Right lobe of liver (tissue), 6 donors: ENCODE results near the gene GRM8. TPM values are rescaled to one million over a fixed set of nuclear protein-coding genes. Genes with fewer than 3 reads are reported as not detected.

ENCODE experiments used
- ATAC-seq, 4 donors: fragments of 200-7000 bp; cut with Tn5 transposase; one replicate each; pipeline ENCODE4 v1.9.1; 2020; ENCODE audit warnings: mild to moderate bottlenecking in 4 of 4, moderate library complexity in 4 of 4
- DNase-seq, 3 donors: peaks; one replicate each; pipeline ENCODE4 v3.0.0-alpha.2; 2020
- H3K27ac ChIP-seq, 3 donors: fragments of 200-600 bp; one replicate each; pipeline ENCODE4 v1.8.0; 2022
- H3K27me3 ChIP-seq, 2 donors: fragments of 200-600 bp; one replicate each; pipeline ENCODE4 v1.8.0; 2022
- H3K36me3 ChIP-seq, 4 donors: fragments of 200-600 bp; sonication (generic) in 1 of 4; one replicate each; pipeline versions ENCODE4 v1.5.1 to v1.8.0; 2017 to 2022; ENCODE audit warnings: control low read depth in 1 of 4
- H3K4me1 ChIP-seq, 4 donors: fragments of 200-600 bp; sonication (generic) in 1 of 4; one replicate each; pipeline versions ENCODE4 v1.5.1 to v1.8.0; 2017 to 2022; ENCODE audit warnings: control low read depth in 1 of 4
- H3K4me3 ChIP-seq, 3 donors: fragments of 200-600 bp; one replicate each; pipeline ENCODE4 v1.8.0; 2022
- H3K9me3 ChIP-seq, 4 donors: fragments of 200-600 bp; sonication (generic) in 1 of 4; one replicate each; pipeline versions ENCODE4 v1.5.1 to v1.8.0; 2017 to 2022; ENCODE audit warnings: control low read depth in 1 of 4
- POLR2A ChIP-seq: fragments of 450-650 bp; IDR thresholded peaks from one replicate; pipeline ENCODE4 v1.6.1; 2017; ENCODE audit warnings: antibody characterized with exemption, mild to moderate bottlenecking
- WGBS: methylation state at CpG from one replicate; pipeline ENCODE4 v1.1.6; 2018; ENCODE audit warnings: low coverage, low lambda C conversion rate; ENCODE audit not compliant: insufficient coverage; ENCODE audit errors: missing lambda C conversion rate; 5-methylcytosine and 5-hydroxymethylcytosine counted together
- intact Hi-C, 2 donors: fragments of 100-400 bp; cut with DNase I; formaldehyde crosslinking; loops; one replicate each; pipeline versions ENCODE4 v1.11.2 to v1.14.1; 2022
- total RNA-seq, 6 experiments: library from RNA; depleted of rRNA in 2 of 6; stranded (reverse); fragments of >200 nt in 2 of 6; fragmentation: NEBNext Ultra II Directional in 3 of 6; extraction: Animal tissue kit (Norgen Biotek cat#: 25700) in 3 of 6; gene quantifications; one replicate each; pipeline versions ENCODE4 v1.1.0 to v1.2.4, GENCODE V29; 2016 to 2023
- TF ChIP-seq, protein P1 (sequence below), 4 donors: fragments of 200-600 bp in 3 of 4; fragments of 450-650 bp in 1 of 4; IDR thresholded peaks; one replicate each; pipeline versions ENCODE4 v1.5.1 to v1.8.0; 2016 to 2022; ENCODE audit warnings: antibody characterized with exemption in 4 of 4, mild to moderate bottlenecking in 2 of 4
- donor health status: DM: no; HTN: yes; CAD: no.
- donor health status: DM: no; HTN: no; CAD: no.
- donor health status: DM: no; HTN: no; CAD: no.
- donor health status: DM: no; HTN: yes; CAD: no.
- donor health status: DM: no; HTN: yes; CAD: no.

Gene GRM8
- total RNA-seq, 6 experiments from 2014 or later = 0.12 to 8.4 (median 2.7) TPM

DNA sequence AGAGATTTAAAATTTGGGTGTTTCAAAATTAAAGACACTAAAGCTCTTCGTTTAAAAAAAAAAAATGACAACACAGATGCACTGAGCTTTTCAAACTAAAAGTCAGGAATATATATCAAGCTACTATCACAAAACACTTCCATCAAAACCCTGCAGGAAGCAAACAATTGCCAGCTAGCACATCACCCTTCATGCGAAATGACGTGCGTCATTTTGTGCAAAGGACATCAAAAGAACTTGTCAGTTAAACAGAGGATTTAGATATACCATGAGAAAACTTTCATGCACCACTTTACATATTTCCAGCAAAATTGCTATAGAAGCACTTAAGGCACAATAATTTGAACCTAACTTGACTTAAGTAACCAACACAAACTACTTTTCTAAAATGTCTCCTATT lies 264.7 kb downstream of the GRM8 start:
- intact Hi-C loops = no loop called here
- Histone ChIP-seq H3K27ac (no peak overlapping the region), H3K4me3 (no peak overlapping the region), H3K27me3 (no peaks in the 10 kb centered on the region), H3K4me1 (no peaks in the 10 kb centered on the region), H3K9me3 (peaks cover 0 to 3% (median 0%) of the 10 kb centered on the region in 4 donors), H3K36me3 (no peaks in the 10 kb centered on the region)
- TF ChIP-seq POLR2A = no peak
- TF ChIP-seq, protein P1, sequence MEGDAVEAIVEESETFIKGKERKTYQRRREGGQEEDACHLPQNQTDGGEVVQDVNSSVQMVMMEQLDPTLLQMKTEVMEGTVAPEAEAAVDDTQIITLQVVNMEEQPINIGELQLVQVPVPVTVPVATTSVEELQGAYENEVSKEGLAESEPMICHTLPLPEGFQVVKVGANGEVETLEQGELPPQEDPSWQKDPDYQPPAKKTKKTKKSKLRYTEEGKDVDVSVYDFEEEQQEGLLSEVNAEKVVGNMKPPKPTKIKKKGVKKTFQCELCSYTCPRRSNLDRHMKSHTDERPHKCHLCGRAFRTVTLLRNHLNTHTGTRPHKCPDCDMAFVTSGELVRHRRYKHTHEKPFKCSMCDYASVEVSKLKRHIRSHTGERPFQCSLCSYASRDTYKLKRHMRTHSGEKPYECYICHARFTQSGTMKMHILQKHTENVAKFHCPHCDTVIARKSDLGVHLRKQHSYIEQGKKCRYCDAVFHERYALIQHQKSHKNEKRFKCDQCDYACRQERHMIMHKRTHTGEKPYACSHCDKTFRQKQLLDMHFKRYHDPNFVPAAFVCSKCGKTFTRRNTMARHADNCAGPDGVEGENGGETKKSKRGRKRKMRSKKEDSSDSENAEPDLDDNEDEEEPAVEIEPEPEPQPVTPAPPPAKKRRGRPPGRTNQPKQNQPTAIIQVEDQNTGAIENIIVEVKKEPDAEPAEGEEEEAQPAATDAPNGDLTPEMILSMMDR (IDR thresholded peaks at IDR 0.05) = no peak
- ATAC-seq = no peak
- WGBS = 73% methylated on average over 4 of the region's 4 CpGs
- DNase-seq = no peak

DNA sequence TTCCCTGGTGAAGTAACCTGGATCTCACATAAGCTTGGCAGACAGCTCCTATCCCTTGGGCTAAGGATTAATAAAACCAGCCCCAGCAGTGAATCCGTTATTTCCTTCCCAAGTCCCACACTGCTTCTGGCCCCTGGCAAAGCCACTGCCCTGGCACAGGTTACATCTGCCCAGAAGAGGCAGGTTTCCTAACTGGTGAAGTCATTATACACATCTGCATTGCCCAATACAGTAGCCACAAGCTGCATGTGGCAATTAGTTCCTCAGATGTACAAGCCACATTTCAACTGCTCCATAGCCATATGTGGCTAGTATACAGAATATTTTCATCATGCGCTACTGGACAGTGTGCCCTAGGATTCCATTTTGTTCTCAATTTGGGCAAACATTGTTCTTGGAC lies 273.0 kb downstream of the GRM8 start:
- H3K27me3 ChIP-seq = no peaks in the 10 kb centered on the region
- TF ChIP-seq, protein P1 (IDR thresholded peaks at IDR 0.05) = no peak
- no peak for TF ChIP-seq POLR2A
- DNase-seq = peak; percentile 46 to 51 (median 48)
- no peaks in the 10 kb centered on the region for H3K9me3 ChIP-seq
- intact Hi-C loops = no loop called here
- peak in 3 of 4 donors; percentile 30 to 92 (median 55) for ATAC-seq
- H3K27ac ChIP-seq = no peak overlapping the region
- H3K4me3 ChIP-seq = no peak overlapping the region
- H3K4me1 ChIP-seq = no peaks in the 10 kb centered on the region
- 50% methylated on average over 2 of the region's 2 CpGs for whole genome bisulfite sequencing
- H3K36me3 ChIP-seq = no peaks in the 10 kb centered on the region

DNA sequence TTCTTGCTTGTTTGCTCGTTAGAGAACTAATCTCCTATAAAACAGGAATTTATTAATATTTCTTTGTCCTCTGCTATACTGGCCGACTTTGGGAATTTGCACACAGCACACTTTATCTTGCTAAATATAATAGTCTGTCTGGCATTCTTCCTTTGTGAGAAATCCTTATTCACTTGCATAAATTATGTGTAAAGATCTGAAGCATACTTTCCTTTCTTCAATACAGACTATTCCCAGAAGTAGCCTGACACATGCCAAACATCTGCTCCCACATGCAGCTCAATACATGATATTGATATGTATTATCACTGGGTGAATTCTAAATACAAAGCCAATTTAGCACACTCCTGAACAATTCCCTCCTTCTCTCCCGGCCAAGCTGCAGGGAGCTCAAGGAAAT lies 273.9 kb downstream of the GRM8 start:
- intact Hi-C loops = no loop called here
- H3K4me3 ChIP-seq = no peak overlapping the region
- no peak overlapping the region for H3K27ac ChIP-seq
- no peaks in the 10 kb centered on the region for H3K4me1 ChIP-seq
- DNase-seq (no peak), ATAC-seq (no peak)
- no peaks in the 10 kb centered on the region for H3K27me3 ChIP-seq
- 54% methylated on average over 3 of the region's 3 CpGs for WGBS
- TF ChIP-seq, protein P1 (IDR thresholded peaks at IDR 0.05) = no peak
- TF ChIP-seq POLR2A = no peak
- H3K9me3 ChIP-seq = no peaks in the 10 kb centered on the region
- H3K36me3 ChIP-seq = no peaks in the 10 kb centered on the region

DNA sequence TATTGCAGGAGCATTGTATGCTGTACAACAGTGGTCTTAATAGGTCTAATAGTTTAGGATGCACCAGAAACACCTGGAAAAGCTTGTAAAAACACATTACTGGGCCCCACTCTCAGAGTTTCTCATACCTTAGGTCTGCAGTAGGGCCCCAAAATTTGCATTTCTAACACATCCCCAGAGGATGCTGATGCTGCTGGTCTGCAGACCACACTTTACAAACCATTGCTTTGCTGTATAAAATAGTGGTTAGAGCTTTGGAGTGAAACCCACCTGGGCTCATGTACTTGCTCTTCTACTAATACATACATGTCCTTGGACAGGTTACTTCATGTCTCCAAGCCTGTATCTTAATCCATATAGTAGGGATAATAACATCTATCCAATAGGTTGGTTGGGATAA lies 279.7 kb downstream of the GRM8 start:
- Histone ChIP-seq H3K36me3 (no peaks in the 10 kb centered on the region), H3K27ac (no peak overlapping the region), H3K4me3 (no peak overlapping the region), H3K27me3 (no peaks in the 10 kb centered on the region), H3K4me1 (no peaks in the 10 kb centered on the region), H3K9me3 (no peaks in the 10 kb centered on the region)
- TF ChIP-seq, protein P1 (IDR thresholded peaks at IDR 0.05) = no peak
- no peak for TF ChIP-seq POLR2A
- DNase-seq (no peak), ATAC-seq (no peak)
- intact Hi-C loops = no loop called here

DNA sequence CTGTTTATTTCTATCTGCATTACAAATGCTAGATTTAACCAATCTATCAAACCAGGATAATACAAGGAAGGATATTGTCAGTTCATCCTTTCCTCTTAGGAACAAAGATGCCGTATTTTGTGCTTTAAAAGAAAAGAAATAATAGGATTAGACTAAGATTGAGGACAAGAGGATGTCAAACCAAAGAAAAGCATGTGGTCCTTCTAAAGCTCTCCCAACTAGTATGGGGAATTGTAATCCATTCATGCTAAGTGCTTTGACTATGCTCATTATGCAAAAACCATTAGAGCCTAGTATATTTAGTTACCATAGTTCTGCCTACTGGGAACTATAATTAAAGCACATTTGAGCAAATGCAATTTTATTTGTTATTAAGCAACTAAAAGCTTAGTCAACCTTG lies 280.2 kb downstream of the GRM8 start:
- Histone ChIP-seq H3K27me3 (no peaks in the 10 kb centered on the region), H3K27ac (no peak overlapping the region), H3K4me3 (no peak overlapping the region), H3K9me3 (no peaks in the 10 kb centered on the region), H3K4me1 (no peaks in the 10 kb centered on the region), H3K36me3 (no peaks in the 10 kb centered on the region)
- TF ChIP-seq POLR2A = no peak
- TF ChIP-seq, protein P1 (IDR thresholded peaks at IDR 0.05) = no peak
- intact Hi-C loops = no loop called here
- 46% methylated on average over 1 of the region's 1 CpG for WGBS
- ATAC-seq (no peak), DNase-seq (no peak)
